Femur (tissue), 1 donor: ENCODE data around the gene ST14.
A peak's percentile ranks its signal among the peaks of the same experiment; 100 is the strongest.
"Not testable (repeated sequence)": the region's sequence is repeated elsewhere in the genome, so short reads cannot be mapped to it uniquely, and the experiment has no call there.

Experiments
- DNase-seq: peaks from one replicate; pipeline ENCODE4 v3.0.0-alpha.2; 2017

The ST14 gene

DNA sequence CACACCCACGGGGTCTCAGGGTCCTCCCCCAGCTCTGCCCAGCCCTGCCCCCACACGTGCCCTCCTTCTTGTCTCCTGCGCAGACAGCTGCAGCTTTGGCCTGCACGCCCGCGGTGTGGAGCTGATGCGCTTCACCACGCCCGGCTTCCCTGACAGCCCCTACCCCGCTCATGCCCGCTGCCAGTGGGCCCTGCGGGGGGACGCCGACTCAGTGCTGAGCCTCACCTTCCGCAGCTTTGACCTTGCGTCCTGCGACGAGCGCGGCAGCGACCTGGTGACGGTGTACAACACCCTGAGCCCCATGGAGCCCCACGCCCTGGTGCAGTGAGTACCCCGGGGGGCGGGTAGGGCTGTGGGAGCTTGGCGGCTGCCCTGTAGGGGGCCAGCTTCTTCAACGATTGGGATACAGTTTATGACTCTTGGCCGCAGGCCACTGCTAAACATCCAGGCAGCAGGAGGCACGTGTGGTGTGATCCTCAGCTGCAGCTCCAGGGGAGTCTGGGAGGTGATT, 30.8 kb downstream of the ST14 start:
- no peak for DNase-seq

DNA sequence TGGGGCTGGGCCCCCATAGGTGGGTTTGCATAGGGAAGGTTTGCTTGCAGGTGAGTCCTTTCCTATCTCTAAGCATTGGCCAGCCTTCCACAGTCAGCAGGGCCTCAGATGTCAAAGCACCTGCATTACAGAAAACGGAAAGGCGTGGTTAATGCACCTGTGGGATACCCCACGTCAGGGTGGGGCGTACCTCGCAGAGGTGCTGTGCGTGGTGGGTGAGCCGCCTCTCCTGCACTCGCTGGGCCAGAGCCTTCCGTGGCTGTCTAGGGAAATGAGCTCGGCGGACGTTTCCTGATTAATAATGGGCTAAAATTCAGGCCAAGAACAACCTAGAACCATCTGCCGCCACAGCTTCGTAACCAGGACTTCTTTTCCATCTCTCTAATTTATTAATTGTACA, 32.3 kb downstream of the ST14 start:
- DNase-seq: no peak

DNA sequence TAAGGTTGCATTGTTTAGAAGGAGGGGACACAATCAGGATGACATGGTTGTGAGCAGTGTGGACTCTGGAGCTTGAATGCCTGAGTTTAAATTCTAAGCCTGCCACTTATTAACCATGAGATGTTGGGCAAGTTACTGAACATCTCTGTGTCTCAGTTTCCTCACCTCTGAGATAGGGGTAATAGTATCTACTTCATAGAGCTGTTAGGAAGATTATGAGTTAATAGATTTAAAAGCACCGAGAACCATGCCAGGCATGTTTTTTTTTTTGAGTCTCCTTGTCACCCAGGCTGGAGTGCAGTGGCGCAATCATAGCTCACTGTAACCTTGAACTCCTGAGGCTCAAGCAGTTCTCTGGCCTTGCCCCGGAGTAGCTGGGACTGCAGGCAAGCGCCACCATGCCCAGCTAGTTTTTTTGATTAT, 33.3 kb downstream of the ST14 start:
- DNase-seq: no peak

DNA sequence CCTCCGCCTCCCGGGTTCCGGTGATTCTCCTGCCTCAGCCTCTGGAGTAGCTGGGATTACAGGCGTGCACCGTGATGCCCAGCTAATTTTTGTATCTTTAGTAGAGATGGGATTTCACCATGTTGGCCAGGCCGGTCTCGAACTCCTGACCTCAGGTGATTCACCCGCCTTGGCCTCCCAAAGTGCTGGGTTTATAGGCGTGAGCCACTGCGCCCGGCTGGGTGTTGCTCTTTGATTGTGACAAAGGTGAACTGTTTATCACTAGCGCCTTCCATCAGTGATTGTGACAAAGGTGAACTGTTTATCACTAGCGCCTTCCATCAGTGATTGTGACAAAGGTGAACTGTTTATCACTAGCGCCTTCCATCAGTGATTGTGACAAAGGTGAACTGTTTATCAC, 34.0 kb downstream of the ST14 start:
- not testable (repeated sequence) for DNase-seq

DNA sequence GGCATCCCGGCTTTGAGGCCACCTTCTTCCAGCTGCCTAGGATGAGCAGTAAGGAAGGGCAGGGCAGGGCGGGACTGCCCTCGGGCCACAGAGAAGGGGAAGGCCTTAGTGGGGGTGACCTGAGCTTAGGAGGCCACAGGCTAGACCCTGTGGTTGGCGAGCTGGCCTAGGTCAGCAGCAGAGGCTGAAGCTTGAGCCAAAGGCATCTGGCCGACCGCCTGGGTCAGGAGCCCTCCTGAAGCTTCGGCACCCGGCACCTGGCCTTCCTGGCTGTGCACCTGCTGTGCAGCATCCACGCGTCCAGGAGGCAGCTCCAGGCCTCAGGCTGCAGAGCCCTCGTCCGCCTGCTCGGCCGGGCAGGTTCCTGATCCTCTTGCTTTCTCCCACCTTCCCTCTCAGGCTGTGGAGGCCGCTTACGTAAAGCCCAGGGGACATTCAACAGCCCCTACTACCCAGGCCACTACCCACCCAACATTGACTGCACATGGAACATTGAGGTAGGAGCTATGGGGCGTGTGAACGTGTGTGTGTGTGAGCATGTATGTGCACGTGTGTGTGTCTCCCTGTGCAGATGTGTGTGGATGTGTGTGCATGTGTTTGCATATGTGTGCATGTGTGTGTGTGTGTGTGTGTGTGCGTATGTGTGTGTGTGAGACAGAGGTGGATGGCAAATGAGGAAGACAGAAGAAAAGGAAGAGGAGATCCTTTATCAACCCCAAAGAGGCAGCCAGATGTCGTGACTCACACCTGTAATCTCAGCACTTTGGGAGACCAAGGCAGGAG, 34.9 kb downstream of the ST14 start:
- no peak for DNase-seq

DNA sequence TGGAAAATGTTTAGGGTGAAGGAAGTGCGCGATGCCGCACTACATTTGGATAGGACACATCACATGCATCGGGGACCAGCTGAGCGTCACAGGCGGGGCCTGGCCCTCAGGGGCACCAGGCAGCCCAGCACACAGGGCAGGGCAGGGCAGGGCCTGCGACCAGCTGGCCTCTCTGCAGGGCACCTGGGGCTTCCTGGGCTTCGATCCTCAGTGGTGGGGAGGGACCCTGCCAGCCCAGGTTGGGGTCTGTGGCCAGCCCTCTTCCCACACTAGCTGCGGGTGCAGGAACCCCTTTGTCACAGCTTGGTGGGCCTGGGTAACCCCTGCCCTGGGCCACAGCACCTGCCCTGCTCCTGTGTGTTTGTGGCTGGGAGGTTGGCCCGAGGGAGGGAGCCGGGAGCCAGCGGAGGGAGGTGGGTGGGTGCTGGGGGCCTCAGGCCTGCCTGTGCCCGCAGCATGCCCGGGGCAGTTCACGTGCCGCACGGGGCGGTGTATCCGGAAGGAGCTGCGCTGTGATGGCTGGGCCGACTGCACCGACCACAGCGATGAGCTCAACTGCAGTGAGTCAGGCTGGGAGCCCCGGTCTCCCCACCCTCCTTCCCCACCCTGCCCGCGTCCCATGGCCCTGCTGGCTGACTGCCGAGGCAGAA, 37.9 kb downstream of the ST14 start:
- no peak for DNase-seq

DNA sequence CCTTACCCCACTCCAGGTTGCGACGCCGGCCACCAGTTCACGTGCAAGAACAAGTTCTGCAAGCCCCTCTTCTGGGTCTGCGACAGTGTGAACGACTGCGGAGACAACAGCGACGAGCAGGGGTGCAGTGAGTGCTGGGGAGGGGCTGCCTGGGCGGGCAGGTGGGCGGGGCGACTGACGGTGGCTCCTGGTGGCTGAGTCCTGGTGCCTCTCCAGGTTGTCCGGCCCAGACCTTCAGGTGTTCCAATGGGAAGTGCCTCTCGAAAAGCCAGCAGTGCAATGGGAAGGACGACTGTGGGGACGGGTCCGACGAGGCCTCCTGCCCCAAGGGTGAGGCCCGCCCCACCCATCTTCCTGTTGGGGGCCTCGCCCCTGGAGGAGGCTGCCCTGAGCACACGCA, 38.7 kb downstream of the ST14 start:
- no peak for DNase-seq

DNA sequence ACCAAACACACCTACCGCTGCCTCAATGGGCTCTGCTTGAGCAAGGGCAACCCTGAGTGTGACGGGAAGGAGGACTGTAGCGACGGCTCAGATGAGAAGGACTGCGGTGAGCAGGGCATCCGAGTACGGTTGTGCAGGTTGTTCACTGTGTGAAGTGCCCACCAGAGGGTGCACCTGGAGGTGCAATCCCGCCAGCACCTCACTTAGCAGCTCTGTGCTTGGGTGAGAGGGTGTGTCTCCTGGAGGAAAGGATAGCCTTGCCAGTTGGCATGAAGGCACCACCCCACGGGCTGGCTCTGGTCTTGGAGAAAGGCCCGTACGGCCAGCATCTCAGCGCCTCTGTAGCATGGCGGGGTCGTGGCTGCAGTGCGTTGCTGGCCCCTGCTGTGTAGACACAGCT, 39.4 kb downstream of the ST14 start:
- no peak for DNase-seq

DNA sequence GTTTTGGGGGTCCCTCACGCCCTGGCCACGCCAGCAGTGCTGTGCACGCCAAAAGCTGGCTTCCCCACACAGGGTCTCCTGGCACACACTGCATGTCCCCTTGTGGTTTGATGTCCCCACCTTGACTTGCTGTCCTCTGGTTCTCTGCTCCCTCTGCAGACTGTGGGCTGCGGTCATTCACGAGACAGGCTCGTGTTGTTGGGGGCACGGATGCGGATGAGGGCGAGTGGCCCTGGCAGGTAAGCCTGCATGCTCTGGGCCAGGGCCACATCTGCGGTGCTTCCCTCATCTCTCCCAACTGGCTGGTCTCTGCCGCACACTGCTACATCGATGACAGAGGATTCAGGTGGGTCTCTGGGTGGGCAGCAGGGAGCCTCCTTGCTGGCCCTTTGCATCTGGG, 40.2 kb downstream of the ST14 start:
- DNase-seq: no peak

DNA sequence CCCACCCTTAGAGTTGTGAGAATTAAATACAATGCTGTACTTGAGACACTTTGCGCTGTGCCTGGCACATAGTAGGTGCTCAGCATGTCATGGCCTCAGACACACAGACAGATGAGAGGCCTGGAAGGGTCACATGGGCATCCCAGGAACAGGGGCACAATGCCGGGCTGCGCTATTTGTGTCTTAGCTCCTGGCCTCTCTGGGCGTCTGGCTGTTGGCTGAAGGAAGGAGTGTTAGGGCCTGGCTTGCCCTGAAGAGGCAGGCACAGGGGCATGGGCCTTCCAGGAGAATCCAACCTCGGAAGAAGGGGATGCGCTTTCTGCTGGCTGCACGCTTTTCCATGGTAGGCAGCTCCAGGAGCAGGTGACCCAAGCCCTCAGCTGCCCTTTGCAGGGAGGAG, 41.4 kb downstream of the ST14 start:
- no peak for DNase-seq

DNA sequence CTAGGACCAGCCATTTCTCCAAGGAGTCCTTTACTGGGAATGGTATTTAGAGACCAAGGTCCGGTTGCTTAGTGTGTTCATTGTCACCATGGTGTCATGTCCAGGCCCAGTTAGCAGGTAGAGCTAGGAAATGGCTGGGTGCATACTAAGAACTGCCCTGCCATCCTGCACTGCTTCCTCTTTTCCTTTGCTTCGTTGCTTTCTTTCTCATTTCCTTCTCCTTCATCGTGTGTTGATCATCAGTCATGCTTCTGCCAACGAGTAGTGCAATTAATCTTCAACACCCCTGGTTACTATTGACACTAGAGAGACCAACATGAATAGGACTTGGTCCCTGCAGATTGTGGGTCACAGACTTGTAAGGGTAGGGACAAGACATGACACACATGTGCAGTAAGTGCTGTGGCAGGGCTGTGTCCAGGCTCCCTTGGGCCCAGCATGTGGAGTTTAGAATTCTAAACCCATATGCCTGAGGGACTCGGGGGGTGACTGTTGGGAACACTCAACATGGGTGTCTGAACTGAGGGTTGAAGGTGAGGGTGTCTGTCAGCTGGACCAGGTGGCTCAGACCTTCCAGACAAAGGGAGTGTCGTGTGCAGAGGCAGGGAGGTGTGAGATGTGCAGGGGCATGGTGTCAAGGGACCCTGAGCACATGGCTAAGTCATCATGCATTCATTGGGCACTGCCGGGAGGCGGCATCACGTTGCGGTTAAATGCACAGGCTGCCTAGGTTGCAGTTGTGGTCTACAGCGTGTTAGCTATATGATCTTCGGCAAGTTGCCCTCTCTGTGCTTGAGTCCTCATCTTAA, 42.6 kb downstream of the ST14 start:
- no peak for DNase-seq

DNA sequence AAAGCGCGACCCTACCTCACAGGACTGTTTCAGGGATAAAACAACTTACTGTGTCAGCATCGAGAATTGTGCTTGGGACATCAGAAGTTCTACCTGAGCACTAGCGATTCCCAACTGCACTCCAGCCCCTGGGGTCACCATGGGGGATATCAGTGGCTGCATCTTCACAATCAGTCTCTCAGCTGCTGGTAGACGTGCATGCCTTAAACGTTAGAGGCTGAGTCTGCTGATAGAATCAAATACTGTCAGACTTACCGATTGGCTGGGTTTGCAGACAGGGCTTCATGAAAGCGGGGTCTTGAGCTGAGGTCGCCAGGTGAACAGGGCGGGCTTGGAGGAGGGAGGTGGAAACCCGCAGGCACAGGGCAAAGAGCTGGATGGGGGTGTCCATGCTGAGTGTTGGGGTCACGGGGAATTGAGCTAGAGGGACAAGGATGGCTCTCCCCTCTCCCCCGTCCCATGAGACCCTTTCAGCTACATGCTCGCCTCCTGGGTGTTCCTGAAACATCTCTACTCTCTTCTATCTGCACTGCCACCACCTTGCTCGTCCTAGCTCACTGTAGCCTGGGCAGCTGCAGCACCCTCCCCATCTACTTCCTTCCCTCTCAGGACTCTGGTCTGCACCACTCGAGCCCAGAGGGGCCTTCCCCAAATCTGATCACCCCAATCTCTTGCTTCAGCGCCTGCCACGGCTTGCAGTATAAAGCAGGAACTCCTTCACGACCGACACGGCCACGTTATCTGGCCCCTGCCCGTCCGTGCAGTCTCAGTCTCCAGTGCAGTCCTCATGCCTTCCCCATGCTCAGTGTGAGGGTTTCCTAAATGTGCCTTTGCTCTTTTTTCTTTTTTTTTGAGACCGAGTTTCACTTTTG, 43.5 kb downstream of the ST14 start:
- no peak for DNase-seq

DNA sequence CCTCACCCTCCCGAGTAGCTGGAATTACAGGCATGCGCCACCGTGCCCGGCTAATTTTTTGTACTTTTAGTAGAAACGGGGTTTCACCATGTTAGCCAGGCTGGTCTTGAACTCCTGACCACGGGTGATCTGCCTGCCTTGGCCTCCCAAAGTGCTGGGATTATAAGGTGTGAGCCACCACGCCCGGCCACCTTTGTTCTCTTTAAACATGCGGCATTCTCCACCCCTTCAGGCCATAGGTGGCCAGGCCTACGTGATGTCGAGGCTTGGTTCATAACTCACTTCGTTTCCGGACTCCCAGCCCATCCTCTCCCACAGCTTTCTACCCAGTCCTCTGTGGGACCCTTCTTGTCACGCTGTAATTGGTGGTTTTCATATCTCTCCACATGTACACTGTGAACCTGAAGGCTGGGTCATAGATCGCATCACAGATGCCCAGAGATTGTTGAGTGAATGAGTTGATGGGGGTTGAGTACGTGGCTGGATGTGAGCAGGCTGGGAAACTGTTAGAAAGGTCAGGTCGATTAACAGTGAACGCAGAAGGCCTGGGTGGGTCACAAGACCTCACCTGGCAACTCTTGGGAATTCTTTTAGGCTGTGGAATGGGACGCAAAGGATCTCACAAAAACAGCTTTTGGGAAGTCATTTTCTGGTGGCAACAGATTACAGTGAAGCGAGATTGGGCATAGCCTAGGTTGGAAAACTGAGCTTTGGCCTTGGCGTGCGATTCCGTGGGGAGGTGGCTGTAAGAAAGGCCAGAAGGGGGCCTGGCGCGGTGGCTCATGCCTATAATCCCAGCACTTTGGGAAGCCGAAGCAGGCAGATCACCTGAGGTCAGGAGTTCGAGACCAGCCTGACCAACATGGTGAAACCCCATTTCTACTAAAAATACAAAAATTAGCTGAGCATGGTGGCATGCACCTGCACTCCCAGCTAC, 44.5 kb downstream of the ST14 start:
- no peak for DNase-seq

DNA sequence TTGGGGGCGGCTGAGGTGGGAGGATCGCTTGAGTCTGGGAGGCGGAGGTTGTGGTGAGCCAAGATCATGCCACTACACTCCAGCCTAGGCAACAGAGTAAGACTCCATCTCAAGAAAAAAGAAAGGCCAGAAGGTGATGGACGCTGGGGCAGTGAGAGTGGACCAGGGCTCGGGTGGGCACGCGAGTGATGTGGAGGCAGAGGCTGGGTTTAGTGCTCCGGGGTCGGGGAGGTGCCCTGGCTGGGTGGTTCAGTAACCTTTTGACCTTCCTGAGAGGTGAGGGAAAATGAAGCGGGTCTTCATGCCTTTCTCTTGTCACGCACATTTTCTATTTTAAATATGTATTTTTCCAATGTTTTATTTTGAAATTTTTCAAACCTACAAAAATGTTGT, 45.1 kb downstream of the ST14 start:
- no peak for DNase-seq

DNA sequence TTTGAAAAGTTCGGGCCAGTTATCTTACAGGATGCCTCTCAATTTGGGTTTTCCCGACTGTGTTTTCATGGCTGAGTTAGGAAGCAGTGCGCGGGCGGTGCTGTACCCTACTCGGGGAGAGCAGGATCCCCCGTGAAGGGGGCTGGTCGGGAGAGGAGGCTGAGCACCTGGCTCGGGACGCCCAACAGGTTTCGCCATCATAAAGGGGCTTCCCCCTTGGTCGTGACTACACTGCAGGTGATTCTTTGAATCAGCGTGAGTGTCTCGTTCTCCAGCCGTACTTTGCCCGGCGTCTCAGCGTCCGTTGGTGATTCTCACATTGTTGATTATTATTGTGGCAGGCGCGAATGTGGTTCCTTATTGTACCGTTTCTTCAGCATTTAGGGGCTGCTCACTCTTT, 46.6 kb downstream of the ST14 start:
- DNase-seq: no peak

DNA sequence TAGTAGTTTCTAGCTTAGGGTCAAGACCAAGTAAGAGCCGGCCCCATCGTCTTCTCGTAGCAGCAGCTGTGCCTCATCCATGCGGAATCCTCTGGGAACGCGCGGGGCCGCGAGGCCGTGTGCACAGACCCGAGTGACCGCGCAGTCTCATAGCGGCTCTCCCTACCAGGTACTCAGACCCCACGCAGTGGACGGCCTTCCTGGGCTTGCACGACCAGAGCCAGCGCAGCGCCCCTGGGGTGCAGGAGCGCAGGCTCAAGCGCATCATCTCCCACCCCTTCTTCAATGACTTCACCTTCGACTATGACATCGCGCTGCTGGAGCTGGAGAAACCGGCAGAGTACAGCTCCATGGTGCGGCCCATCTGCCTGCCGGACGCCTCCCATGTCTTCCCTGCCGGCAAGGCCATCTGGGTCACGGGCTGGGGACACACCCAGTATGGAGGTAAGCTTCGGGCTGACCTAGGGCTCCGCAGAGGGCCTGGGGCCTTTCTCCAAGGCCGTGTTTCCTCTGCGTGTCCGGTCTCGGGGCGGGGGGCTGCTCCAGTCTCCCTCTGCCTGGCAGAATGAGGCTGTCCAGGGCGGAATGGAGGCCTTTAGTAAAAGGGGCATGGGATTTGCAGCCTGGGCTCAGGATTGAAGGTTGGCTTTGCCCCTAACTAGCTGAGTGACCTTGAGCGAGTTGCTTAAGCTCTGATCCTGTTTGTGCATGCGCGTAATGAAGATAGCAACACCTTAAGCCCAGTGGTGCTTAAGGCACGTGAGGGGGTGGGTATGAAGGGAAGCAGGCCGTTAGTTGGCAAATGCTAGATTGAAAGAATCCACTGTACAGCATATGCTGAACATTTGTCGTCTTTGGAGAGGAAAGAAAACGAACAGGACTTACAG, 48.9 kb downstream of the ST14 start:
- DNase-seq: no peak

DNA sequence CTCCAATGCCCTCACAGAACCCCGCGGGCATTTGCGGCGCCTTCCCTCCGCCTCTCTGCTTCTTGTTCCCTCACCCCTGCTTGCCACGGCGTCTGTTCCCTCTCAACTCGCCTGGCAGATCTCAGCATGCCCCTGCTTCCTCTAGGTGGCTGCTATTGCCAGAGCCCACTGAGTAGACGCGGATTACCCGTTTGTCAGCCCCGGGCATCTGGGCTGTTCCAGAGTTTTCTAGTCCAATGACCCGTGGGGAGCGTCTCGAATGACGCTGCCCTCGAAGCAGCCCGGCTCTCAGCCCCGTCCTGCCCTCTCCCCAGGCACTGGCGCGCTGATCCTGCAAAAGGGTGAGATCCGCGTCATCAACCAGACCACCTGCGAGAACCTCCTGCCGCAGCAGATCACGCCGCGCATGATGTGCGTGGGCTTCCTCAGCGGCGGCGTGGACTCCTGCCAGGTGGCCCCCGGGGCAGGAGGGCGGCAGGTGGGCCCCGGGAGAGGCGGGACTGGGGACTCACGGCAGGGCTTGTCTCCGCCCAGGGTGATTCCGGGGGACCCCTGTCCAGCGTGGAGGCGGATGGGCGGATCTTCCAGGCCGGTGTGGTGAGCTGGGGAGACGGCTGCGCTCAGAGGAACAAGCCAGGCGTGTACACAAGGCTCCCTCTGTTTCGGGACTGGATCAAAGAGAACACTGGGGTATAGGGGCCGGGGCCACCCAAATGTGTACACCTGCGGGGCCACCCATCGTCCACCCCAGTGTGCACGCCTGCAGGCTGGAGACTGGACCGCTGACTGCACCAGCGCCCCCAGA, 49.7 kb downstream of the ST14 start:
- no peak for DNase-seq

DNA sequence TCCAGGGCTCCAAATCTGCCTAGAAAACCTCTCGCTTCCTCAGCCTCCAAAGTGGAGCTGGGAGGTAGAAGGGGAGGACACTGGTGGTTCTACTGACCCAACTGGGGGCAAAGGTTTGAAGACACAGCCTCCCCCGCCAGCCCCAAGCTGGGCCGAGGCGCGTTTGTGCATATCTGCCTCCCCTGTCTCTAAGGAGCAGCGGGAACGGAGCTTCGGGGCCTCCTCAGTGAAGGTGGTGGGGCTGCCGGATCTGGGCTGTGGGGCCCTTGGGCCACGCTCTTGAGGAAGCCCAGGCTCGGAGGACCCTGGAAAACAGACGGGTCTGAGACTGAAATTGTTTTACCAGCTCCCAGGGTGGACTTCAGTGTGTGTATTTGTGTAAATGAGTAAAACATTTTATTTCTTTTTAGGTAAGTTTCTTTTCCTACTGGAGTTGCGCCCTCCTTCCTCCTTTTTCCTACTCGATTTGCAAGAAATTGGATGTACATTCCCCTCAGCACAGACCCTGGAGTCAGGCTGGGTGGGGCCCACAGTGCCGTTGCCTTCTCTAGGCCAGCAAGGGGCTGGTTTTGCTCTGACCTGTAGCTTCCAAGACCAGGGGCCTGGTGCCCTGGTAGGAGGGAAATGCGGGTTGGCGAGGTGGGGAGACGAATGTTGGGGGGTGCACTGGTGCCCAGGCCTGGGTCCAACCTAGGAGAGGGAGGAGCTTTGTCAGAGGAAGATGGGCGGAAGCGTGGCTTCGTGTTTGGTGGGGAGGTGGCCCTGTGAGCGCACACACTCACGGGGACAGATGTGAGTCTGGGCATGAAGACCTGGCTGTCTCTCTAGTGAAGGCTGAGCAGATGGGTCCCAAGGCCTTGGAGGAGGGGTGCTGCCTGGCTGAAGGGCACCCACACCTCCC, 50.6 kb downstream of the ST14 start:
- DNase-seq: peak; percentile 9
